Gastroesophageal sphincter (tissue), 4 donors: ENCODE measurements around the gene ING1. TPM values are rescaled to one million over a fixed set of nuclear protein-coding genes. Genes with fewer than 3 reads are reported as not detected.

Experiments used
- ATAC-seq: fragments of 150-250 bp; one replicate; pipeline ENCODE4 v1.9.1; 2016; ENCODE audit warnings: mild to moderate bottlenecking, moderate library complexity
- H3K27ac ChIP-seq, 4 donors: fragments of 200-600 bp; sonication (generic) in 3 of 4; 1 replicate in 3 of 4; 2 replicates in 1 of 4; pipeline ENCODE4 v1.5.1; 2016 to 2019
- H3K27me3 ChIP-seq: fragments of 200-600 bp; sonication (generic); one replicate; pipeline ENCODE4 v1.5.1; 2019
- H3K36me3 ChIP-seq, 2 donors: fragments of 200-600 bp; sonication (generic); one replicate each; pipeline ENCODE4 v1.5.1; 2019; ENCODE audit warnings: control low read depth in 1 of 2
- H3K4me1 ChIP-seq, 3 donors: fragments of 200-600 bp; sonication (generic); 1 replicate in 2 of 3; 2 replicates in 1 of 3; pipeline ENCODE4 v1.5.1; 2016 to 2019; ENCODE audit warnings: control low read depth in 2 of 3
- H3K4me3 ChIP-seq, 2 donors: fragments of 200-600 bp; sonication (generic); one replicate each; pipeline ENCODE4 v1.5.1; 2019; ENCODE audit warnings: mild to moderate bottlenecking in 1 of 2, moderate library complexity in 1 of 2
- H3K9me3 ChIP-seq, 3 donors: fragments of 200-600 bp; sonication (generic); one replicate each; pipeline ENCODE4 v1.5.1; 2017 to 2019; ENCODE audit warnings: control low read depth in 2 of 3
- CTCF ChIP-seq, 4 experiments: fragments of 200-600 bp in 2 of 4; fragments of 450-650 bp in 2 of 4; sonication (generic) in 1 of 4; IDR thresholded peaks; one replicate each; pipeline ENCODE4 v1.5.1; 2017 to 2019; ENCODE audit warnings: antibody characterized with exemption in 4 of 4, mild to moderate bottlenecking in 2 of 4, moderate library complexity in 2 of 4
- EP300 ChIP-seq: sonication (generic); formaldehyde crosslinking; IDR thresholded peaks from one replicate; pipeline ENCODE4 v1.6.1; 2017; ENCODE audit warnings: antibody characterized with exemption, mild to moderate bottlenecking
- POLR2A ChIP-seq, 2 donors: fragments of 450-650 bp; IDR thresholded peaks; one replicate each; pipeline ENCODE4 v1.6.1; 2017; ENCODE audit warnings: antibody characterized with exemption in 2 of 2, mild to moderate bottlenecking in 2 of 2, moderate library complexity in 1 of 2
- POLR2AphosphoS5 ChIP-seq: sonication (generic); formaldehyde crosslinking; IDR thresholded peaks from one replicate; pipeline ENCODE4 v1.6.1; 2017; ENCODE audit warnings: antibody characterized with exemption
- WGBS, 2 donors: methylation state at CpG; one replicate each; pipeline ENCODE4 v1.1.5; 2018; ENCODE audit warnings: low coverage in 1 of 2; 5-methylcytosine and 5-hydroxymethylcytosine counted together
- total RNA-seq, 4 donors: library from RNA; depleted of rRNA; stranded (reverse); fragments of >200 nt; gene quantifications; one replicate each; pipeline ENCODE4 v1.1.0, GENCODE V29; 2016

The ING1 gene
- total RNA-seq, 4 donors from 2014 or later, result 16.2 to 29.0 (median 22.7) TPM

GRCh38 chr13:110759710-110760109, 46.2 kb downstream of the ING1 start:
- Histone ChIP-seq H3K4me1 (no peaks in the 10 kb centered on the region), H3K27me3 (no peaks in the 10 kb centered on the region), H3K27ac (no peak overlapping the region), H3K36me3 (no peaks in the 10 kb centered on the region), H3K9me3 (no peaks in the 10 kb centered on the region), H3K4me3 (no peak overlapping the region)
- WGBS, 2 donors, result 83 to 84% methylated on average over 1 to 4 of the region's 4 CpGs
- ATAC-seq, result no peak
- TF ChIP-seq POLR2A (IDR thresholded peaks at IDR 0.05) (no peak), EP300 (no peak), CTCF (IDR thresholded peaks at IDR 0.05) (no peak), POLR2AphosphoS5 (no peak)

GRCh38 chr13:110760611-110761010, 47.1 kb downstream of the ING1 start:
- WGBS, 2 donors, result 63 to 87% methylated on average over 3 to 6 of the region's 6 CpGs
- TF ChIP-seq EP300, result no peak
- no peak for TF ChIP-seq CTCF (IDR thresholded peaks at IDR 0.05)
- no peak for TF ChIP-seq POLR2A (IDR thresholded peaks at IDR 0.05)
- TF ChIP-seq POLR2AphosphoS5, result no peak
- Histone ChIP-seq H3K36me3 (no peaks in the 10 kb centered on the region), H3K27ac (no peak overlapping the region), H3K4me1 (no peaks in the 10 kb centered on the region), H3K9me3 (no peaks in the 10 kb centered on the region), H3K27me3 (no peaks in the 10 kb centered on the region), H3K4me3 (no peak overlapping the region)
- ATAC-seq, result no peak

GRCh38 chr13:110766671-110767430, 53.4 kb downstream of the ING1 start:
- Histone ChIP-seq H3K9me3 (no peaks in the 10 kb centered on the region), H3K36me3 (no peaks in the 10 kb centered on the region), H3K27me3 (peaks cover 11% of the 10 kb centered on the region), H3K4me1 (no peaks in the 10 kb centered on the region), H3K27ac (no peak overlapping the region), H3K4me3 (no peak overlapping the region)
- TF ChIP-seq POLR2AphosphoS5, result no peak
- TF ChIP-seq POLR2A (IDR thresholded peaks at IDR 0.05), result no peak
- TF ChIP-seq CTCF (IDR thresholded peaks at IDR 0.05), result no peak
- TF ChIP-seq EP300, result no peak
- no peak for ATAC-seq
- WGBS, 2 donors, result 81 to 88% methylated on average over 4 of the region's 4 CpGs

- WGBS, 2 donors, result 79 to 88% methylated on average over 7 of the region's 7 CpGs
- Histone ChIP-seq H3K9me3 (no peaks in the 10 kb centered on the region), H3K36me3 (no peaks in the 10 kb centered on the region), H3K4me1 (no peaks in the 10 kb centered on the region), H3K27me3 (peaks cover 11% of the 10 kb centered on the region), H3K4me3 (no peak overlapping the region), H3K27ac (no peak overlapping the region)
- no peak for ATAC-seq
- no peak for TF ChIP-seq POLR2AphosphoS5
- TF ChIP-seq EP300, result no peak
- no peak for TF ChIP-seq POLR2A (IDR thresholded peaks at IDR 0.05)
- TF ChIP-seq CTCF (IDR thresholded peaks at IDR 0.05), result no peak
These were observed 54.0 kb downstream of the ING1 start for GRCh38 chr13:110767476-110767875.

GRCh38 chr13:110769097-110769496, 55.6 kb downstream of the ING1 start:
- H3K4me1 ChIP-seq, result no peaks in the 10 kb centered on the region
- H3K4me3 ChIP-seq, result no peak overlapping the region
- H3K36me3 ChIP-seq, result no peaks in the 10 kb centered on the region
- ATAC-seq, result no peak
- 77 to 86% methylated on average over 2 to 3 of the region's 3 CpGs for WGBS, 2 donors
- H3K9me3 ChIP-seq, result no peaks in the 10 kb centered on the region
- H3K27ac ChIP-seq, result no peak overlapping the region
- peaks cover 11% of the 10 kb centered on the region for H3K27me3 ChIP-seq
- TF ChIP-seq POLR2A (IDR thresholded peaks at IDR 0.05) (no peak), CTCF (IDR thresholded peaks at IDR 0.05) (no peak), POLR2AphosphoS5 (no peak), EP300 (no peak)
